OCI-LY7 (cell line): ENCODE results near the gene LAMP2.

Source experiments
- CTCF ChIP-seq: fragments of 200-600 bp; sonication (generic); conservative IDR thresholded peaks from 2 replicates; pipeline ENCODE4 v1.5.1; 2014; ENCODE audit warnings: mild to moderate bottlenecking, antibody characterized with exemption, low read length, moderate library complexity, mixed read lengths
- EZH2phosphoT487 ChIP-seq: fragments of 200-600 bp; sonication (generic); IDR thresholded peaks from 2 replicates; pipeline ENCODE4 v1.6.1; 2018; ENCODE audit warnings: low read depth, borderline replicate concordance, mild to moderate bottlenecking, mixed run types, antibody characterized with exemption, low read length, moderate library complexity, mixed read lengths

- TF ChIP-seq CTCF = no peak
- TF ChIP-seq EZH2phosphoT487 = no peak
These were observed 42.5 kb downstream of the LAMP2 start for GRCh38 chrX:120426599-120426998.
